ENCODE results near the gene LASP1NB.

Gene LASP1NB

GRCh38 chr17:38919316-38920078 is 5.9 kb upstream of the LASP1NB start:
- Histone ChIP-seq H3K36me3 (ENCODE audit: insufficient read depth, low read length) (peaks cover 55% of the 10 kb centered on the region), H3K4me1 (ENCODE audit: insufficient read depth, low read length, poor library complexity, severe bottlenecking) (no peaks in the 10 kb centered on the region), H3K4me2 (ENCODE audit: low read length) (no peak overlapping the region), H3K79me2 (ENCODE audit: insufficient read depth, low read depth, low read length) (no peaks in the 10 kb centered on the region), H4K20me1 (ENCODE audit: insufficient read depth, low read length) (no peaks in the 10 kb centered on the region), H3K9me2 (ENCODE audit: insufficient read depth, low read length) (no peaks in the 10 kb centered on the region), H2AFZ (ENCODE audit: low read length) (no peak overlapping the region), H3K4me3 (ENCODE audit: low read depth, low read length, poor library complexity, severe bottlenecking) (no peak overlapping the region), H3K9me3 (ENCODE audit: low read length) (no peaks in the 10 kb centered on the region), H3K27ac (ENCODE audit: low read depth, low read length, poor library complexity, severe bottlenecking) (no peak overlapping the region)
- BruUV-seq (replicated peaks): no TSS peak
- ChIA-PET CTCF (ENCODE audit: unreplicated experiment) (no interaction called here), POLR2A (no interaction called here)
- intact Hi-C loops (cut with micrococcal nuclease; ENCODE audit: unreplicated experiment): no loop called here
- DNase-seq (ENCODE audit: low spot score): no peak
- no peak for TF ChIP-seq EZH2phosphoT487 (IDR thresholded peaks at IDR 0.05; ENCODE audit: borderline replicate concordance, low read depth, low read length)
- no peak for TF ChIP-seq CTCF (conservative IDR thresholded peaks at IDR 0.05; ENCODE audit: low read length)

- Histone ChIP-seq H3K36me3 (ENCODE audit: insufficient read depth, low read length) (peaks cover 44% of the 10 kb centered on the region), H3K4me1 (ENCODE audit: insufficient read depth, low read length, poor library complexity, severe bottlenecking) (peaks cover 10% of the 10 kb centered on the region), H3K79me2 (ENCODE audit: insufficient read depth, low read depth, low read length) (no peaks in the 10 kb centered on the region), H3K4me3 (ENCODE audit: low read depth, low read length, poor library complexity, severe bottlenecking) (no peak overlapping the region), H2AFZ (ENCODE audit: low read length) (no peak overlapping the region), H4K20me1 (ENCODE audit: insufficient read depth, low read length) (no peaks in the 10 kb centered on the region), H3K4me2 (ENCODE audit: low read length) (no peak overlapping the region), H3K27ac (ENCODE audit: low read depth, low read length, poor library complexity, severe bottlenecking) (no peak overlapping the region), H3K9me3 (ENCODE audit: low read length) (no peaks in the 10 kb centered on the region), H3K9me2 (ENCODE audit: insufficient read depth, low read length) (no peaks in the 10 kb centered on the region)
- TF ChIP-seq CTCF (conservative IDR thresholded peaks at IDR 0.05; ENCODE audit: low read length) (no peak), EZH2phosphoT487 (IDR thresholded peaks at IDR 0.05; ENCODE audit: borderline replicate concordance, low read depth, low read length) (no peak)
- intact Hi-C loops (cut with micrococcal nuclease; ENCODE audit: unreplicated experiment): no loop called here
- CTCF ChIA-PET (ENCODE audit: unreplicated experiment): no interaction called here
- no peak for DNase-seq (ENCODE audit: low spot score)
- POLR2A ChIA-PET: interaction anchor here (1.0 kb wide), 1 partner anchor 68 kb away, joined by 3 read pairs; no protein-coding TSS in a partner anchor
- no TSS peak for BruUV-seq (replicated peaks)
These were observed 4.8 kb upstream of the LASP1NB start for GRCh38 chr17:38920374-38921291.
